ENCODE data around the gene MEX3A.
"Not testable (repeated sequence)": the region's sequence is repeated elsewhere in the genome, so short reads cannot be mapped to it uniquely, and the experiment has no call there.

GRCh38 chr1:156034991-156035390 lies 47.3 kb downstream of the MEX3A start:
- TF ChIP-seq POLR2A (IDR thresholded peaks at IDR 0.05): not testable (repeated sequence)
- TF ChIP-seq, protein P1, sequence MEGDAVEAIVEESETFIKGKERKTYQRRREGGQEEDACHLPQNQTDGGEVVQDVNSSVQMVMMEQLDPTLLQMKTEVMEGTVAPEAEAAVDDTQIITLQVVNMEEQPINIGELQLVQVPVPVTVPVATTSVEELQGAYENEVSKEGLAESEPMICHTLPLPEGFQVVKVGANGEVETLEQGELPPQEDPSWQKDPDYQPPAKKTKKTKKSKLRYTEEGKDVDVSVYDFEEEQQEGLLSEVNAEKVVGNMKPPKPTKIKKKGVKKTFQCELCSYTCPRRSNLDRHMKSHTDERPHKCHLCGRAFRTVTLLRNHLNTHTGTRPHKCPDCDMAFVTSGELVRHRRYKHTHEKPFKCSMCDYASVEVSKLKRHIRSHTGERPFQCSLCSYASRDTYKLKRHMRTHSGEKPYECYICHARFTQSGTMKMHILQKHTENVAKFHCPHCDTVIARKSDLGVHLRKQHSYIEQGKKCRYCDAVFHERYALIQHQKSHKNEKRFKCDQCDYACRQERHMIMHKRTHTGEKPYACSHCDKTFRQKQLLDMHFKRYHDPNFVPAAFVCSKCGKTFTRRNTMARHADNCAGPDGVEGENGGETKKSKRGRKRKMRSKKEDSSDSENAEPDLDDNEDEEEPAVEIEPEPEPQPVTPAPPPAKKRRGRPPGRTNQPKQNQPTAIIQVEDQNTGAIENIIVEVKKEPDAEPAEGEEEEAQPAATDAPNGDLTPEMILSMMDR (IDR thresholded peaks at IDR 0.05): not testable (repeated sequence)
